MM.1S (cell line): ENCODE results near the gene C10orf90.

Experiments used
- DNase-seq: peaks from one replicate; pipeline ENCODE4 v3.0.0-alpha.2; 2015
- H2AFZ ChIP-seq: fragments of 300-600 bp; sonication (generic); 2 replicates; pipeline ENCODE4 v1.6.0; 2016; ENCODE audit warnings: antibody characterized with exemption, low read length
- H3F3A ChIP-seq: fragments of 300-600 bp; sonication (generic); 2 replicates; pipeline ENCODE4 v1.6.1; 2016; ENCODE audit warnings: mild to moderate bottlenecking, antibody characterized with exemption, low read length, moderate library complexity, mixed read lengths; ENCODE audit not compliant: insufficient read depth
- H3K27ac ChIP-seq: fragments of 300-600 bp; sonication (generic); 2 replicates; pipeline ENCODE4 v1.5.1; 2016; ENCODE audit warnings: mild to moderate bottlenecking, low read length
- H3K27me3 ChIP-seq: fragments of 300-600 bp; sonication (generic); replicated peaks from 2 replicates; pipeline ENCODE4 v1.6.0; 2016; ENCODE audit warnings: low read length; ENCODE audit not compliant: insufficient read depth
- H3K36me3 ChIP-seq: fragments of 300-600 bp; sonication (generic); replicated peaks from 2 replicates; pipeline ENCODE4 v1.6.1; 2016; ENCODE audit warnings: mild to moderate bottlenecking, low read length, mixed read lengths; ENCODE audit not compliant: insufficient read depth
- H3K4me1 ChIP-seq: fragments of 300-600 bp; sonication (generic); 2 replicates; pipeline ENCODE4 v1.6.1; 2016; ENCODE audit warnings: low read length, mixed read lengths
- H3K4me2 ChIP-seq: fragments of 300-600 bp; sonication (generic); 2 replicates; pipeline ENCODE4 v1.6.0; 2016; ENCODE audit warnings: low read depth, low read length
- H3K4me3 ChIP-seq: fragments of 300-600 bp; sonication (generic); 2 replicates; pipeline ENCODE4 v1.5.1; 2016; ENCODE audit warnings: low read length, mixed read lengths
- H3K79me2 ChIP-seq: fragments of 300-600 bp; sonication (generic); 2 replicates; pipeline ENCODE4 v1.6.1; 2016; ENCODE audit warnings: mixed run types, low read length, mixed read lengths
- H3K9ac ChIP-seq: fragments of 300-600 bp; sonication (generic); 2 replicates; pipeline ENCODE4 v1.6.1; 2016; ENCODE audit warnings: low read length, mixed read lengths
- H3K9me2 ChIP-seq: fragments of 300-600 bp; sonication (generic); replicated peaks from 2 replicates; pipeline ENCODE4 v1.6.1; 2016; ENCODE audit warnings: mild to moderate bottlenecking, low read length, mixed read lengths; ENCODE audit not compliant: insufficient read depth
- H3K9me3 ChIP-seq: fragments of 300-600 bp; sonication (generic); replicated peaks from 2 replicates; pipeline ENCODE4 v1.6.1; 2016; ENCODE audit warnings: mild to moderate bottlenecking, low read length, mixed read lengths; ENCODE audit not compliant: insufficient read depth
- H4K20me1 ChIP-seq: fragments of 300-600 bp; sonication (generic); 2 replicates; pipeline ENCODE4 v1.6.1; 2016; ENCODE audit warnings: mild to moderate bottlenecking, low read length, moderate library complexity, mixed read lengths; ENCODE audit not compliant: insufficient read depth
- EZH2 ChIP-seq: fragments of 300-600 bp; sonication (generic); optimal IDR thresholded peaks from 2 replicates; pipeline ENCODE3; 2017; ENCODE audit warnings: low read depth, mild to moderate bottlenecking, antibody characterized with exemption, low read length, mixed read lengths
- EZH2phosphoT487 ChIP-seq: fragments of 300-600 bp; sonication (generic); IDR thresholded peaks from 2 replicates; pipeline ENCODE4 v1.6.1; 2018; ENCODE audit warnings: antibody characterized with exemption, low read length
- TF ChIP-seq, protein P1 (sequence below): fragments of 300-600 bp; sonication (generic); IDR thresholded peaks from 2 replicates; pipeline ENCODE4 v1.5.1; 2016; ENCODE audit warnings: antibody characterized with exemption, low read length, mixed read lengths

Gene C10orf90

DNA sequence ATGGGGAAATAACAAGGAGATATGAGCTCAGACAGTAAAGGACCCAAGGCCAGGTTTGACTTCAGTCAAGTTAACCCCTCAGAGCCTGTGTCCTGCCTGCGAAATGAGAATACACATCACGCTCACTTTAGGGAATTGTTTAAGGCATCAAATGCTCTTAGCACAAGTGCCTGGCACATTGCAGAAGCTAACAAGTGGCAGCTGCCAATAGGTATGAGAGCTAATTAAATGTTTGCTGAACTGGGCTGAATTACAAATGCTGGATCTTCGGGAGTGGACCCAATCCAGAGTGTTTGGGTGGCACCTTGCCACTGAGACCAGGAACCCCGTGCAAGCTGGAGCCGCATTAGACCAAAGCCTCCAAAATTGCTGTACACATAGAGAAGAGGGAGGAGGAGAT lies 136.8 kb downstream of the C10orf90 start:
- no peaks in the 10 kb centered on the region for H3K4me1 ChIP-seq
- H4K20me1 ChIP-seq = no peaks in the 10 kb centered on the region
- TF ChIP-seq, protein P1, sequence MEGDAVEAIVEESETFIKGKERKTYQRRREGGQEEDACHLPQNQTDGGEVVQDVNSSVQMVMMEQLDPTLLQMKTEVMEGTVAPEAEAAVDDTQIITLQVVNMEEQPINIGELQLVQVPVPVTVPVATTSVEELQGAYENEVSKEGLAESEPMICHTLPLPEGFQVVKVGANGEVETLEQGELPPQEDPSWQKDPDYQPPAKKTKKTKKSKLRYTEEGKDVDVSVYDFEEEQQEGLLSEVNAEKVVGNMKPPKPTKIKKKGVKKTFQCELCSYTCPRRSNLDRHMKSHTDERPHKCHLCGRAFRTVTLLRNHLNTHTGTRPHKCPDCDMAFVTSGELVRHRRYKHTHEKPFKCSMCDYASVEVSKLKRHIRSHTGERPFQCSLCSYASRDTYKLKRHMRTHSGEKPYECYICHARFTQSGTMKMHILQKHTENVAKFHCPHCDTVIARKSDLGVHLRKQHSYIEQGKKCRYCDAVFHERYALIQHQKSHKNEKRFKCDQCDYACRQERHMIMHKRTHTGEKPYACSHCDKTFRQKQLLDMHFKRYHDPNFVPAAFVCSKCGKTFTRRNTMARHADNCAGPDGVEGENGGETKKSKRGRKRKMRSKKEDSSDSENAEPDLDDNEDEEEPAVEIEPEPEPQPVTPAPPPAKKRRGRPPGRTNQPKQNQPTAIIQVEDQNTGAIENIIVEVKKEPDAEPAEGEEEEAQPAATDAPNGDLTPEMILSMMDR = no peak
- no peak for TF ChIP-seq EZH2phosphoT487
- TF ChIP-seq EZH2 = no peak
- no peak overlapping the region for H2AFZ ChIP-seq
- no peak overlapping the region for H3K27ac ChIP-seq
- H3K27me3 ChIP-seq = no peaks in the 10 kb centered on the region
- H3K9me3 ChIP-seq = no peaks in the 10 kb centered on the region
- no peaks in the 10 kb centered on the region for H3K9me2 ChIP-seq
- no peak overlapping the region for H3K4me3 ChIP-seq
- no peaks in the 10 kb centered on the region for H3K79me2 ChIP-seq
- H3K9ac ChIP-seq = no peak overlapping the region
- no peaks in the 10 kb centered on the region for H3F3A ChIP-seq
- no peak for DNase-seq
- no peak overlapping the region for H3K4me2 ChIP-seq
- H3K36me3 ChIP-seq = no peaks in the 10 kb centered on the region

DNA sequence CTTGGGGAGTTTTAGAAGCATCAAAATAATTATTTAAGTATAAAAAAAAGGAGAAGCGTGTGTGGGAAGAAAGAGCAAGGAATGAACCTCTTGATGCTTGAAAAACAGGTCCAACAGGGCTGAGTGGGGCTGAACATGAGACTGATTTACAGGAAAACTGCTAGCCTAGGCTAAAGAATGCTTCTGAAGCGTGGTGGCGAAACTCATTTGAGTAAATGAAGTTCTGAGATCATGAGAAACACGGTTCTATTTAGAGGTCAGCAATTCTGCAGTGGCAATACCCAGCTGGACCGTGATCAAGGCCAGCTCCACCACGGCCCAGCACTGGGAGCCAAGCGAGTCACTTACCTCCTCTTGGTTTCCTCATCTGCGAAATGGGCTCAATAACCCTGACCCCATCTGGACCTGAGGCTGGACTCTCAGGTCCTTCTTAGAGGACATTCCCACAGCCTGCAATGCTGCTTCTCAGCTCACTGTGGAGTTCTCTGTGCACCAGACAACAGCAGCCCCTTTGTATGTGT lies 142.1 kb downstream of the C10orf90 start:
- no peaks in the 10 kb centered on the region for H4K20me1 ChIP-seq
- H3K79me2 ChIP-seq = no peaks in the 10 kb centered on the region
- no peaks in the 10 kb centered on the region for H3K9me3 ChIP-seq
- no peaks in the 10 kb centered on the region for H3F3A ChIP-seq
- no peaks in the 10 kb centered on the region for H3K9me2 ChIP-seq
- no peaks in the 10 kb centered on the region for H3K27me3 ChIP-seq
- no peak for TF ChIP-seq EZH2
- TF ChIP-seq EZH2phosphoT487 = no peak
- TF ChIP-seq, protein P1 = no peak
- no peak for DNase-seq
- H3K9ac ChIP-seq = no peak overlapping the region
- no peak overlapping the region for H2AFZ ChIP-seq
- no peaks in the 10 kb centered on the region for H3K36me3 ChIP-seq
- H3K4me1 ChIP-seq = no peaks in the 10 kb centered on the region
- no peak overlapping the region for H3K4me2 ChIP-seq
- no peak overlapping the region for H3K4me3 ChIP-seq
- H3K27ac ChIP-seq = no peak overlapping the region

DNA sequence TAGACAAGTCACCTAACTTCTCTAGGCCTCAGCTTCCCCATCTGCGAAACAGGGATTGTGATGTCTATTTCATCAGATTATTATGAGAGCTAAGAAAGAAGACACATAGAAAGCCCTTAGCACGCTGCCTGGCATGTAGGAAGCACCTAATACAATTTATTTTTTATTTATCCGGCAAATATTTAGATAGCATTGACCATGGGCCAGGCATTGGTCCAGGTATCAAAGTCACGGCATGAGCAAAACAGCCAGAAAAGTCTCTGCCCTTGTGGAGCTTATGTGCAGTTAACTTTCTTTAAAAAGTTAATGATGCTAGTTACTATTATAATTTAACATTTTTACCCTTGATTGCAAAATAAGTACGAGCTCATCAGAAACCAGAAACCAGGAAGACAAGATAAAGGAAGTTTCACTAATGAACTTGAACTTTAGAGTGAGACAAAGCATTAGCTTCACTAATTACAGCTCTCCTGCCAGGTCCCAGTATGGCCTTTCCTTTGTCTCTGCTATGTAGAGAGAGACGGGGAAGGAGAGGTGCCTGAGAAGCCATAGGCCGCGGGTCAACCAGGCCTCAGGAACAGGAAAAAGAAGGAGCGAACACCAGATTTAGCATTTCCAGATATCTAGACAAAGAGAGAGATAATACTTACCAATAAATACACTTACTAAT lies 142.7 kb downstream of the C10orf90 start:
- TF ChIP-seq, protein P1 = no peak
- TF ChIP-seq EZH2 (no peak), EZH2phosphoT487 (no peak)
- no peaks in the 10 kb centered on the region for H3K36me3 ChIP-seq
- no peaks in the 10 kb centered on the region for H3K4me1 ChIP-seq

More for the DNA sequence above, 142.7 kb downstream of the C10orf90 start:
- Histone ChIP-seq H3K9me3 (no peaks in the 10 kb centered on the region), H3K27ac (no peak overlapping the region), H4K20me1 (no peaks in the 10 kb centered on the region), H3K9ac (no peak overlapping the region), H3K4me3 (no peak overlapping the region), H3F3A (no peaks in the 10 kb centered on the region), H3K79me2 (no peaks in the 10 kb centered on the region), H2AFZ (no peak overlapping the region), H3K27me3 (no peaks in the 10 kb centered on the region), H3K4me2 (no peak overlapping the region), H3K9me2 (no peaks in the 10 kb centered on the region)
- no peak for DNase-seq
